ENCODE measurements around the gene SIGLEC11.
A peak's percentile ranks its signal among the peaks of the same experiment; 100 is the strongest.
"Not testable (repeated sequence)": the region's sequence is repeated elsewhere in the genome, so short reads cannot be mapped to it uniquely, and the experiment has no call there.

Gene SIGLEC11, protein sequence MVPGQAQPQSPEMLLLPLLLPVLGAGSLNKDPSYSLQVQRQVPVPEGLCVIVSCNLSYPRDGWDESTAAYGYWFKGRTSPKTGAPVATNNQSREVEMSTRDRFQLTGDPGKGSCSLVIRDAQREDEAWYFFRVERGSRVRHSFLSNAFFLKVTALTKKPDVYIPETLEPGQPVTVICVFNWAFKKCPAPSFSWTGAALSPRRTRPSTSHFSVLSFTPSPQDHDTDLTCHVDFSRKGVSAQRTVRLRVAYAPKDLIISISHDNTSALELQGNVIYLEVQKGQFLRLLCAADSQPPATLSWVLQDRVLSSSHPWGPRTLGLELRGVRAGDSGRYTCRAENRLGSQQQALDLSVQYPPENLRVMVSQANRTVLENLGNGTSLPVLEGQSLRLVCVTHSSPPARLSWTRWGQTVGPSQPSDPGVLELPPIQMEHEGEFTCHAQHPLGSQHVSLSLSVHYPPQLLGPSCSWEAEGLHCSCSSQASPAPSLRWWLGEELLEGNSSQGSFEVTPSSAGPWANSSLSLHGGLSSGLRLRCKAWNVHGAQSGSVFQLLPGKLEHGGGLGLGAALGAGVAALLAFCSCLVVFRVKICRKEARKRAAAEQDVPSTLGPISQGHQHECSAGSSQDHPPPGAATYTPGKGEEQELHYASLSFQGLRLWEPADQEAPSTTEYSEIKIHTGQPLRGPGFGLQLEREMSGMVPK

DNA sequence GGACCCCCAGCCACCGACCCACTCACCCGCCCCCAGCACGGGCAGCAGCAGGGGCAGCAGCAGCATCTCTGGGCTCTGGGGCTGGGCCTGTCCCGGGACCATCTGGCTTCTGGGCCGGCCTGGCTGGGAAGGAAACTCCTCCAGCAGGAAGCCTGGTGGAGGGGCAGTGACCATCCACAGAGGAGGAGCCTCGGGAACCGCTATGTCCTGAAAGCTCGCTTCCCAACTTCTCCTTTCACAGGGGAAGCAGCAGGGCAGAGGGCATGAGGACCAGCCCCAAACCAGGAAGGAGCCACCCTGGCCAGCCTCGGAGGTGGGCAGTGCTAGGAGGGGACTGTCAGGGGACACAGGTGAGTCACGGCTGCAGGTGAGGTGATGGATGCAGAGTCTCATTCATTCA, at the start of gene SIGLEC11:
Gene SIGLEC11 (minus strand): TSS at position 193 of the 400 bp plus-strand sequence. CDS start 91 bp downstream, at position 102.
- H3K27me3 ChIP-seq (ENCODE audit: control insufficient read depth, insufficient read depth, low read length); H3K4me1 ChIP-seq (ENCODE audit: control insufficient read depth, insufficient read depth, low read length); H3K36me3 ChIP-seq (ENCODE audit: control insufficient read depth, insufficient read depth, low read length); H3K27ac ChIP-seq (ENCODE audit: low read depth, low read length); H3K9ac ChIP-seq (ENCODE audit: low read length); H3K4me3 ChIP-seq (ENCODE audit: low read length): not testable (repeated sequence)

DNA sequence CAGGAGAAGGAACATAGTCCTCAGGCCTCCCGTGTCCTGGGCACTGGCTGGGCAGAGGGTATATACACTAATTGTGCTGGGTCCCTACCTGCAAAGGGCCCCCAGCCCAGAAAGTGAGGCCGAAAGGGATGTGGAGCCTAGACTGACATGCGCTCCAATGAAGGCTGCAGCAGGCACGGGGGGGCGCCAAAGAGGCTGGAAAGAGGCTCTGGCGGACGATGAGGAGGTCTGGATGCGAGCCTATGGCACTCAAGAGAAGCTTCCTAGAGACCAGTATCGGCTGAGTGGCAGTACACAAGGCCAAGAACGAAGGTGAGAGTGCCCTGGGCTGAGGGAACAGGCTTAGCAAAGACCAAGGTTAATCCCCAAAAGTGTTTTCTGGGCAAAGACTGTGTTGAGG, 47.6 kb upstream of the SIGLEC11 start:
- peaks cover 31% of the 10 kb centered on the region for H3K36me3 ChIP-seq (ENCODE audit: control insufficient read depth, insufficient read depth, low read length)
- H3K9ac ChIP-seq (ENCODE audit: low read length) = no peak overlapping the region

DNA sequence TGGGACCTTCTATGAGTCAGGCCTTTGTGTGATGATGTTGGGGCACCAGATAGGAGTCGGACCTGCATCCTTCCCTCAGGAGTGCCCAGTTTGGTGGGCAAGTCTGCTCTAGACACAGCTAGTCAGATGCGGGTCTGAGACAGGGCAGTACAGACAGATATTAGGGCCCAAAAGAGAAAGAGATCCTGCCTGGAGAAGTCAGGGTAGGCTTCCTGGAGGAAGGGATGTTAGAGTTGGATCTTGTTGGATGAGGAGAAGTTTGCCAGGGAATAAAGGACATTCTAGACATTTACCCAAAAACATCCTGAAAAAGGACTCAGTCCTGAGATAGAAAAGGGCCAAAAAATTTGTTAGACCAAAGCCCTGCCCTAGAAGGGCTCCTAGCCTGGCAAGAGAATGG, 47.0 kb upstream of the SIGLEC11 start:
- Histone ChIP-seq H3K27me3 (ENCODE audit: control insufficient read depth, insufficient read depth, low read length) (no peaks in the 10 kb centered on the region), H3K4me1 (ENCODE audit: control insufficient read depth, insufficient read depth, low read length) (peaks cover 4% of the 10 kb centered on the region), H3K27ac (ENCODE audit: low read depth, low read length) (no peak overlapping the region), H3K4me3 (ENCODE audit: low read length) (no peak overlapping the region), H3K9ac (ENCODE audit: low read length) (no peak overlapping the region), H3K36me3 (ENCODE audit: control insufficient read depth, insufficient read depth, low read length) (peaks cover 32% of the 10 kb centered on the region)

More for the DNA sequence above, 47.6 kb upstream of the SIGLEC11 start:
- H3K27me3 ChIP-seq (ENCODE audit: control insufficient read depth, insufficient read depth, low read length) = no peaks in the 10 kb centered on the region
- no peak overlapping the region for H3K27ac ChIP-seq (ENCODE audit: low read depth, low read length)
- peaks cover 4% of the 10 kb centered on the region for H3K4me1 ChIP-seq (ENCODE audit: control insufficient read depth, insufficient read depth, low read length)
- H3K4me3 ChIP-seq (ENCODE audit: low read length) = no peak overlapping the region

DNA sequence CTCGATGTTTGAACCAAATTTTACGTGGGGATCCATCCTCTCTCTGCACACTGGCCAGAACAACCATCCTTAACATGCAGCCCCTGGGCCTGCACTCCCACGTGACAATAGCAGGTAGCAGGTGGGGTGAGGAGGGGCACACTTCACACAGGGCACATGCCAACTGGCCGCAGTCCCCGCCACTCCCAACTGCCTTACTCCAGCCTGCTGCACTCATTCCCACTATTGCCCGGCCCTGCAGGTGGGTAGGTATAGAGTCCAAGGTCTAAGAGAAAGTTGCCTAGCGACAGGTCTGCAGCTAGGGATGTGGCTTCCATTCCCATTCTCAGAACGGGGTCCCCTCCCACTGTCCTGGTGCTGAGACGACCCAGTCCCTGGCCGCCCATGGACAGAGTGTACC, 46.2 kb upstream of the SIGLEC11 start:
- H3K36me3 ChIP-seq (ENCODE audit: control insufficient read depth, insufficient read depth, low read length) = peaks cover 35% of the 10 kb centered on the region
- H3K9ac ChIP-seq (ENCODE audit: low read length) = no peak overlapping the region
- no peak overlapping the region for H3K4me3 ChIP-seq (ENCODE audit: low read length)
- H3K4me1 ChIP-seq (ENCODE audit: control insufficient read depth, insufficient read depth, low read length) = peaks cover 4% of the 10 kb centered on the region
- no peaks in the 10 kb centered on the region for H3K27me3 ChIP-seq (ENCODE audit: control insufficient read depth, insufficient read depth, low read length)
- H3K27ac ChIP-seq (ENCODE audit: low read depth, low read length) = no peak overlapping the region

DNA sequence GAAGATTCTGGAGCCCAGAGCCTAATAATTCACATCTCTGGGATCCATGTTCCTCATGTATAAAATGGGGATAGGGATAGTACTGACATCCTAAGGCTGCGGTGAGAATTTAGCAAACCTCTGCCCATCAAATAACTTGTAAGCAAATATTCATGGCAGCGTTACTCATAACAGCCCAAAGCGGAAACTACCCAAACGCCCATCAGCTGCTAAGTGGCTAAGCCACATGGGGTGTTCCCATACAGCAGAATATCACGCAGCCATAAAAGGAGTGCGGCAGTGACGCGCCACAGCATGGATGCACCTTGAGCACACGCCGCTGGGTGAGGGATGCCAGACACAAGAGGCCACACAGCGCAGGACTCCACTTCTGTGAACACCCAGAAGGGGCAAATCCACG, 44.5 kb upstream of the SIGLEC11 start:
- no peak overlapping the region for H3K27ac ChIP-seq (ENCODE audit: low read depth, low read length)
- no peak overlapping the region for H3K4me3 ChIP-seq (ENCODE audit: low read length)
- H3K4me1 ChIP-seq (ENCODE audit: control insufficient read depth, insufficient read depth, low read length) = peaks cover 4% of the 10 kb centered on the region
- no peak overlapping the region for H3K9ac ChIP-seq (ENCODE audit: low read length)
- no peaks in the 10 kb centered on the region for H3K27me3 ChIP-seq (ENCODE audit: control insufficient read depth, insufficient read depth, low read length)
- peaks cover 46% of the 10 kb centered on the region for H3K36me3 ChIP-seq (ENCODE audit: control insufficient read depth, insufficient read depth, low read length)

DNA sequence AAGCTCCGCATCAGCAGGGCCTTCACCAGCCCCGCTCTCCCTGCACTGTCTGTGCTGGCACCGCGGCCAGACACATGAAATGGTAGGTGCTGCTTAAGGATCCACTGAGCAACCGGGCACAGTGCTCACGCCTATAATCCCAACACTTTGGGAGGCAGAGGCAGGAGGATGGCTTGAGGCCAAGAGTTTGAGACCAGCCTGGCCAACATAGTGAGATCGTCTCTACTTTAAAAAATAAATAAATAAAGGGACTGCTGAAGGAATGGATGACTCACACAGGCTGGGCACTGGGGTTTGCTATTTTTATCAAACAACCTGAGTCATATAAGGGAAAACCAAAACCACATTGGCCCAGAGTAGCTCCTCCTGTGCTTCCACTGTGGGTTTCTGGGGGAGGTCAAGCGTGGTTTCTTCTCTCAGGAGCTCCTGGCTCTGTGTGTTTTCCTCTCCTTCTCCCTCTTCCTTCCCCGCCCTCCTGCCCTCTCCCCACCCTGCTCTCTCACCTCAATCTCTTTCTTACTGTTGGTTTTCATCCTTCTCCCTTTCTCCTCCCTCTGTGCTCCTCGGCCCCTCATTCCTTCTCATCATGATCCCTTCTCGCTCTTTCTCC, 42.9 kb upstream of the SIGLEC11 start:
- Histone ChIP-seq H3K27ac (ENCODE audit: low read depth, low read length) (peak overlapping the region; percentile 73), H3K27me3 (ENCODE audit: control insufficient read depth, insufficient read depth, low read length) (no peaks in the 10 kb centered on the region), H3K9ac (ENCODE audit: low read length) (no peak overlapping the region), H3K4me1 (ENCODE audit: control insufficient read depth, insufficient read depth, low read length) (peaks cover 4% of the 10 kb centered on the region), H3K36me3 (ENCODE audit: control insufficient read depth, insufficient read depth, low read length) (peaks cover 51% of the 10 kb centered on the region), H3K4me3 (ENCODE audit: low read length) (no peak overlapping the region)

DNA sequence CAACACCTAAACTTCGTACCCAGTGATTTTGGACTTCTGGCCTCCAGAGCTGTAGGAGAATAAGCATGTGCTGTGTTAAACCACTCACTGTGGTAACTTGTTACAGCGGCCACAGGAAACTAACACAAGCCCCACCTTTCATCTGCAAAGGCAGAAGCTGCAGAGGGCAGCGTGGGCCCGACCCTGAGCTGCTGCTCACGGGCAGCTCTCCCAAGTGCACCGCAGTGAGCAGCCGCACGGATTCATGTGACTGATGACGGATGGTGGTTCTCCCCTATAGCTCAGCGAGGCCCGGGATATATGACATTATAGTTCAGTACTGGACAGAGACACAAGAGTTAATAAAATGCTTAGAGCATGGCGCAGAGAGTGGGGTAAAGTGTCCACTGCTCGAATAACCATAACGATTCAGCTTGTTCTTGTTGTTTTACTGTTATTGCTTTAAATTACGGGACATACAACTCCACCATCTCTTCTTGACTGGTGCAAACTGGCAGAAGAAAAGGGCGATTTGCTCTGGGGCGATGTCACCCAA, 42.3 kb upstream of the SIGLEC11 start:
- H3K9ac ChIP-seq (ENCODE audit: low read length) = no peak overlapping the region
- H3K4me1 ChIP-seq (ENCODE audit: control insufficient read depth, insufficient read depth, low read length) = peaks cover 4% of the 10 kb centered on the region
- peaks cover 51% of the 10 kb centered on the region for H3K36me3 ChIP-seq (ENCODE audit: control insufficient read depth, insufficient read depth, low read length)
- no peak overlapping the region for H3K27ac ChIP-seq (ENCODE audit: low read depth, low read length)
- H3K27me3 ChIP-seq (ENCODE audit: control insufficient read depth, insufficient read depth, low read length) = no peaks in the 10 kb centered on the region
- H3K4me3 ChIP-seq (ENCODE audit: low read length) = no peak overlapping the region

DNA sequence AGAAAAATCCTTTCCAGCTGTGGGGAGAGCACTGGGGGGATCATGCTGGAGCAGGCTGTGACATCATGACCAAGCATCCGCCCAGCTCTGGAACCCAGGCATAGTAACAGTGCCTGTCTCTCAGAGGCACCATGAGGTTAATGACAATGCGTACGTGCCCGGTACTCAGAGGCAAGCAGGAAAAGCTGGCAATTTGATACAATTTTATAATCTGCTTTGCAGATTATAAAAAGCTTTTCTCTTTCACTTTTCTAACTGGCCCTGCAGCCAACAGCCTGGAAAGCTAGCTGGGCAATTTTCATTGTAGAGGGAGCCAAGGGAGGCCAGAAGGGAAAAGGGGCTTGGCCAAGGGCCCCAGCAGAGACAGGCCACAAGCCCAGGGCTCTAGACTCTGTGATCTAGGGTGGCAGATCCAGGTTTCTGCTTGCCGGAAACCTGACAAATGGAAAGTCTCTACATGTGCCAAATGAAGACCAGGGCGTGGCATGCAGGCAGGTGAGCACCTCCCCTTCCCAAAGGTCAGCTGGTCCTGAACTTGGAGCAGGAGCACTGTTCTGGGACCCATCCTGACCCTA, 41.5 kb upstream of the SIGLEC11 start:
- no peak overlapping the region for H3K9ac ChIP-seq (ENCODE audit: low read length)
- H3K4me1 ChIP-seq (ENCODE audit: control insufficient read depth, insufficient read depth, low read length) = peaks cover 4% of the 10 kb centered on the region
- H3K27me3 ChIP-seq (ENCODE audit: control insufficient read depth, insufficient read depth, low read length) = no peaks in the 10 kb centered on the region
- no peak overlapping the region for H3K27ac ChIP-seq (ENCODE audit: low read depth, low read length)
- H3K36me3 ChIP-seq (ENCODE audit: control insufficient read depth, insufficient read depth, low read length) = peaks cover 51% of the 10 kb centered on the region
- no peak overlapping the region for H3K4me3 ChIP-seq (ENCODE audit: low read length)

DNA sequence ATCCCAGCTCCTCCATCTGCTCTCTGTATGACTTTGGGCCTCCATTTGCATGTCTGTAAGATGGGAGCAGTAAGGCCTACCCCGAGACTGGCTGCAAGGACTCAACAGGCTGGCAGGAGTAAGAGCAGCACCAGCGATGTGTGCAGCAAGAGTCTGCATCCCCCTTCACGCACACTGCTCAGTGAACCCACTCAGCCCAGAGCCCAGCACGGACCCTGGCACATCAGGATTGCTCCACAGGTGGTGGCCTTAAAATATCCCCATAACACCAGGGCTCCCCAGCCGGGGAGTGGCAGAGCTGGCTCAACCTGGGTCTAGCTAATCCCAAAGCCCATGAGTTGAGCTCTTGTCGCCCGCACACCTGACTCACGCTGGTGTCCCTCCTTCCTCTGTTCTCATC, 40.8 kb upstream of the SIGLEC11 start:
- Histone ChIP-seq H3K36me3 (ENCODE audit: control insufficient read depth, insufficient read depth, low read length) (peaks cover 46% of the 10 kb centered on the region), H3K4me3 (ENCODE audit: low read length) (no peak overlapping the region), H3K27ac (ENCODE audit: low read depth, low read length) (no peak overlapping the region)

DNA sequence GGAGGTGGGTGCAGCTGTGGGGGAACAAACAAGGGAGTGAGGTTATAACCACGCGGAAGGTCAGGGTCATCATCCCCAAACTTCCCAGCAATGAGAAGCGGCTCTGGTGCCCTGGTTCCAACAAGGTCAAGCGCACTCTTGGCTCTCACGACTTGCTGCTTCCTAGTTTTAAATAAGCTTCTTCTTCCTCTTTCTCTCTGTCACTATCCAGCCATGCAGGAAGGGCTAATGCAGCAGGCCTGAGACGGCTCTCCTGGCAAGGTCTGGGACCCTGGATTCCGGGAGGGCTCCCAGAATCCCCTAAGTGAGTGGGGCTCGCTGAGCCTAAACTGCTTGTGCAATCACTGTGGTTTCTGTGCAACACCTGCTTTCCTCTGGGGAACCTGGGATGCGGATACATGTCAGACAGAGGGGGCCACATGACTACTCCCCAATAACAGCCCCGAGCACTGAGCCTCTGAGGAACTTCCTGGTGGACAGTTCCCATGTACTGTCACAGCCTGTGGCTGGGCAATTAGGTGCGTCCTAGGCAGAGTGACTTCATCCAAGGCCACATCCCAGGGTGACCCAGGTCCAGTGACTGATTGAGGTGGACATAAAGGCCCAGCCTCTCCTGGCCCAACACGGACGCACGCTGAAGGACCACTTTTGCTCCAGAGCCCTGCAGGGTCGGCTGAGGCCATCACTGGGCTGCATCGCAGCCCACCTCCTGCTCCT, 40.0 kb upstream of the SIGLEC11 start:
- peaks cover 46% of the 10 kb centered on the region for H3K36me3 ChIP-seq (ENCODE audit: control insufficient read depth, insufficient read depth, low read length)
- no peak overlapping the region for H3K4me3 ChIP-seq (ENCODE audit: low read length)
- no peaks in the 10 kb centered on the region for H3K27me3 ChIP-seq (ENCODE audit: control insufficient read depth, insufficient read depth, low read length)
- H3K4me1 ChIP-seq (ENCODE audit: control insufficient read depth, insufficient read depth, low read length) = peaks cover 4% of the 10 kb centered on the region
- H3K27ac ChIP-seq (ENCODE audit: low read depth, low read length) = no peak overlapping the region
- no peak overlapping the region for H3K9ac ChIP-seq (ENCODE audit: low read length)

More for the DNA sequence above, 40.8 kb upstream of the SIGLEC11 start:
- Histone ChIP-seq H3K9ac (ENCODE audit: low read length) (no peak overlapping the region), H3K4me1 (ENCODE audit: control insufficient read depth, insufficient read depth, low read length) (peaks cover 4% of the 10 kb centered on the region), H3K27me3 (ENCODE audit: control insufficient read depth, insufficient read depth, low read length) (no peaks in the 10 kb centered on the region)

DNA sequence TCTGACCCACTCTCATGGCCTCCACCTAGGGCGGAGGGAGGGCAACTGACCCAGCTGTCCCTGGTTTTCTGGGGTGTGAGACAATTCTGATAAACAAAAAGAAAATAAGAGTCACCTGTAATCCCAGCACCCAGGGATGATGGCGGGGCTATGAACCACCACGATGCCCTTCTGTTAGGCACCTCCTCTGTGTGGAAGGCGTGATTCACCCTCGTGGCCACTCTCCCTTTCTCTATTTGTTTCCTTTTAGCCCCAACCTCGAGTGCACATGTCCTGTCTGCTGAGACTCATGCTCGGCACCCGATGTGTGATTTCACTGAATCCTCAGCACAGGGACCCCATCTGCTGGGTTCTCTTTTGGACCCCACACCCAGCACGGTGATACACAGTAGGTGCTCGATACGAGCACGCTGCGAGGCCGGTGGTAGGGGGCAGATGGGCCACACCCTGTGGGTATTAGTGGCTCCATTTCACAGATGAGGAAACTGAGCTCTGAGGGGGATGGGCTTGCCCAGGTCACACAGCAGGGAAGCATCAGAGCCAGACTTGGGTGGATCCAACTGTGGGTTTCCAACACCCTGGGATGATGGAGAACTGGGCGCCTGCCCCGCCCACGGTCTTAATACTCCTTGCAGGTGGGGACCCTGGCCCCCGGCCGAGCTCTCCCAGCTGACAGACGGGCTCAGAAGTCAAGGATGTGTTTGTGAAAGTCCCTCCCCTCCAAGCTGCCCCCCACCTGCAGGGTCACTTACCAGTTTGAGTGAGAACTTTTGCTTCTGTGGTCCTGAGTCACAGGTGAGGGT, 39.3 kb upstream of the SIGLEC11 start:
- no peak overlapping the region for H3K27ac ChIP-seq (ENCODE audit: low read depth, low read length)
- peaks cover 45% of the 10 kb centered on the region for H3K36me3 ChIP-seq (ENCODE audit: control insufficient read depth, insufficient read depth, low read length)
- H3K9ac ChIP-seq (ENCODE audit: low read length) = no peak overlapping the region
- H3K27me3 ChIP-seq (ENCODE audit: control insufficient read depth, insufficient read depth, low read length) = no peaks in the 10 kb centered on the region
- peaks cover 4% of the 10 kb centered on the region for H3K4me1 ChIP-seq (ENCODE audit: control insufficient read depth, insufficient read depth, low read length)
- no peak overlapping the region for H3K4me3 ChIP-seq (ENCODE audit: low read length)
